ENCODE measurements around the gene TMEM209. TPM values are rescaled to one million over a fixed set of nuclear protein-coding genes. Genes with fewer than 3 reads are reported as not detected.
A peak's percentile ranks its signal among the peaks of the same experiment; 100 is the strongest.

Gene TMEM209
- total RNA-seq, 2 experiments from 2014 or later = 18.3 to 18.8 TPM

DNA sequence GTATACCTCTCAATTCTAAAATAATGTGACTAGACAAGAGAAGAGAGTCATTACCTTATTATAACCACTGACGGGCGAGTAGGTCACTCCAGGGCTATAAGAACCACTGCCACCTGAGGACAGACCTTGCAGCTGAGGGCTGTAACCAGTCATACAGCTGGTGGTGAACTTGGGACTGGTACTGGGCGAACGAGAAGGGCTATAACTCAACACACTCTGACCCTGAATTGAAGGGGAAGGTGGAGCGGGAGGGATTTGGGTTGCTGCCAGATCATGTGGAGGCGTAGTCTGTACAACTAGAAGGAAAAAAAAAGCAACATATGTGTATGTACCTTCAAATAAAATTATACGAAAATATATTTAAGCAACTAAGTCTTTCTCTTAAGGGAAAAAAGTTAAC lies 3.4 kb downstream of the TMEM209 start:
- no peak for TF ChIP-seq CTCF (IDR thresholded peaks at IDR 0.05)
- no peaks in the 10 kb centered on the region for H3K27me3 ChIP-seq (ENCODE audit: control insufficient read depth in 1 of 2, insufficient read depth in 2 of 2, low read length in 2 of 2)
- no peak overlapping the region for H3K4me3 ChIP-seq (ENCODE audit: low read length)
- Mint-ChIP-seq H3K9me3 (no peaks in the 10 kb centered on the region), H3K4me3 (peak overlapping the region; percentile 59), H3K4me1 (ENCODE audit: low read depth) (peaks cover 52% of the 10 kb centered on the region), H3K27me3 (no peaks in the 10 kb centered on the region), H3K27ac (no peak overlapping the region), H3K36me3 (ENCODE audit: low read depth) (peaks cover 71% of the 10 kb centered on the region)
- H3K36me3 ChIP-seq (ENCODE audit: insufficient read depth, low read length) = peaks cover 51% of the 10 kb centered on the region
- no peak for ATAC-seq (ENCODE audit: poor library complexity)
- H3K27ac ChIP-seq (ENCODE audit: low read depth in 1 of 2, low read length in 2 of 2) = no peak overlapping the region
- POLR2A ChIA-PET = no interaction called here
- H3K4me1 ChIP-seq (ENCODE audit: insufficient read depth, low read length) = peaks cover 20% of the 10 kb centered on the region
- CTCF ChIA-PET = no interaction called here
- H3K9me3 ChIP-seq (ENCODE audit: control insufficient read depth in 1 of 2, insufficient read depth in 1 of 2, low read length in 2 of 2) = no peaks in the 10 kb centered on the region
- no peak for DNase-seq
- intact Hi-C loops (cut with DNase I, micrococcal nuclease) = loop anchor here in 1 of 2 experiments (10.0 kb wide), 1 partner anchor 587 kb away; the partner anchor contains the start of gene NRF1

DNA sequence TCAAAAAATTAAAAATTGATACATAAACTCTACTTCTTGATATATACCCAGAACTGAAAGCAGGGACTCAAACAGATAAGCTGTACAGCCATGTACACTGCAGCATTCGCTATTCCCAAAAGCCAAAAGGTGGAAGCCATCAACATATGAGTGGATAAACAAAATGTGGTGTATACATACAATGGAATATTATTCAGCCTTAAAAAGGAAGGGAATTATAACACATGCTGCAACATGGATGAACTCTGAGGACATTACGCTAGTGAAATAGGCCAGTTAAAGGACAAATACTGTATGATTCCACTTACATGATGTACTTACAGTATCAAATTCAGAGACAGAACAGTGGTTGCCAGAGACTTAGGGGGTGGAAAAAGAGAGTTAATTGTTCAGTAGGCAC lies 8.1 kb downstream of the TMEM209 start:
- ChIA-PET CTCF (no interaction called here), POLR2A (no interaction called here)
- intact Hi-C loops (cut with DNase I, micrococcal nuclease) = no loop called here
- no peak overlapping the region for H3K27ac Mint-ChIP-seq
- DNase-seq (no peak), ATAC-seq (ENCODE audit: poor library complexity) (no peak)
- H3K27me3 ChIP-seq (ENCODE audit: control insufficient read depth in 1 of 2, insufficient read depth in 2 of 2, low read length in 2 of 2) = no peaks in the 10 kb centered on the region
- TF ChIP-seq CTCF (IDR thresholded peaks at IDR 0.05) = no peak
- peaks cover 77% of the 10 kb centered on the region for H3K36me3 Mint-ChIP-seq (ENCODE audit: low read depth)
- no peaks in the 10 kb centered on the region for H3K4me1 ChIP-seq (ENCODE audit: insufficient read depth, low read length)
- peaks cover 21% of the 10 kb centered on the region for H3K4me1 Mint-ChIP-seq (ENCODE audit: low read depth)
- H3K4me3 ChIP-seq (ENCODE audit: low read length) = no peak overlapping the region
- H3K9me3 ChIP-seq (ENCODE audit: control insufficient read depth in 1 of 2, insufficient read depth in 1 of 2, low read length in 2 of 2) = no peaks in the 10 kb centered on the region
- no peak overlapping the region for H3K27ac ChIP-seq (ENCODE audit: low read depth in 1 of 2, low read length in 2 of 2)
- H3K27me3 Mint-ChIP-seq = no peaks in the 10 kb centered on the region
- no peak overlapping the region for H3K4me3 Mint-ChIP-seq
- peaks cover 48% of the 10 kb centered on the region for H3K36me3 ChIP-seq (ENCODE audit: insufficient read depth, low read length)
- H3K9me3 Mint-ChIP-seq = no peaks in the 10 kb centered on the region

DNA sequence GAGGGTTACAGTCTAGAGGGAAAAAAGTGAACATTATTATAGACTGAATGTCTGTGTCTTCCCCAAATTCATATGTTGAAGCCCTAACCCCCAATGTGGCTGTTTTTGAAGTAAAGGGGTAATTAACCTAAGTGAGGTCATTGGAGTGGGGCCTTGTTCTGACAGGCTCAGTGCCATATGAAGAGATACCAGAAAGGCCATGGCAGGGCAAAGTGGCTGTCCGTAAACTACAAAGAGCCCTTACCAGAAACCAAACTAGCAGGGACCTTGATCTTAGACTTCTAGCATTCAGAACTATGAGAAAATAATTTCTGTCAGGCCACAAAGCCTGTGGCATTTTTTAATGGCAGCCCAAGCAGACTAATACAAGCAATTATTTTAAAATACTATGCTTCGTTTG lies 8.7 kb downstream of the TMEM209 start:
- no peak overlapping the region for H3K27ac ChIP-seq (ENCODE audit: low read depth in 1 of 2, low read length in 2 of 2)
- no peak for TF ChIP-seq CTCF (IDR thresholded peaks at IDR 0.05)
- no peak overlapping the region for H3K4me3 ChIP-seq (ENCODE audit: low read length)
- H3K4me1 Mint-ChIP-seq (ENCODE audit: low read depth) = peaks cover 16% of the 10 kb centered on the region
- ChIA-PET POLR2A (no interaction called here), CTCF (no interaction called here)
- peaks cover 77% of the 10 kb centered on the region for H3K36me3 Mint-ChIP-seq (ENCODE audit: low read depth)
- no peaks in the 10 kb centered on the region for H3K4me1 ChIP-seq (ENCODE audit: insufficient read depth, low read length)
- H3K9me3 ChIP-seq (ENCODE audit: control insufficient read depth in 1 of 2, insufficient read depth in 1 of 2, low read length in 2 of 2) = no peaks in the 10 kb centered on the region
- ATAC-seq (ENCODE audit: poor library complexity) (no peak), DNase-seq (no peak)
- H3K27me3 ChIP-seq (ENCODE audit: control insufficient read depth in 1 of 2, insufficient read depth in 2 of 2, low read length in 2 of 2) = no peaks in the 10 kb centered on the region
- no peak overlapping the region for H3K4me3 Mint-ChIP-seq
- H3K36me3 ChIP-seq (ENCODE audit: insufficient read depth, low read length) = peaks cover 42% of the 10 kb centered on the region
- no peaks in the 10 kb centered on the region for H3K27me3 Mint-ChIP-seq
- no peak overlapping the region for H3K27ac Mint-ChIP-seq
- H3K9me3 Mint-ChIP-seq = no peaks in the 10 kb centered on the region
- intact Hi-C loops (cut with DNase I, micrococcal nuclease) = no loop called here
